ENCODE measurements around the gene CELF5.

DNA sequence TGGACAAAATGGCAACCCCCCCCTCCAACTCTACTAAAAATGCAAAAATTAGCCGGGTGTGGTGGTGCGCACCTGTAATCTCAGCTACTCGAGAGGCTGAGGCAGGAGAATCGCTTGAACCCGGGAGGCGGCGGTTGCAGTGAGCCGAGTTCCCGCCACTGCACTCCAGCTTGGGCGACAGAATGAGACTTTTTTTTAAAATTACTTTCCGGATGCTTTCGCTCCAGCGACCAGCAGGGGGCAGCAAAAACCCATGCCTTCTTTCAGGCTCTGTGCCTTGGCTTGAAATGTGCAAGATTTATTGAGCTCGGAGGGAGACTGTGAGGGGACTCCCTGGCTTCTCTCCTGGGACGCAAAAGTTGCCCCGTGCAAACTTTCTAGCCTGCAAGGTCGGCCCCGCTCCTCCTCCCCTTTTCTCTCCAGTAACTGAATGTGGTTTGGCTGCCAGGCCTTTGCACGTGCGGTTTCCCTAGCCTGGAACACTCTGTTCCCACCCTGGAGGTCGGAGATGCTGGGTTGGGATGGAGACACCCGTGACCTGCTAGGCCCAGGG lies 80.5 kb downstream of the CELF5 start:
- no peak for TF ChIP-seq POLR2A (IDR thresholded peaks at IDR 0.05; ENCODE audit: borderline replicate concordance, extremely low read depth, insufficient read depth, insufficient read length)
- TF ChIP-seq, protein P1, sequence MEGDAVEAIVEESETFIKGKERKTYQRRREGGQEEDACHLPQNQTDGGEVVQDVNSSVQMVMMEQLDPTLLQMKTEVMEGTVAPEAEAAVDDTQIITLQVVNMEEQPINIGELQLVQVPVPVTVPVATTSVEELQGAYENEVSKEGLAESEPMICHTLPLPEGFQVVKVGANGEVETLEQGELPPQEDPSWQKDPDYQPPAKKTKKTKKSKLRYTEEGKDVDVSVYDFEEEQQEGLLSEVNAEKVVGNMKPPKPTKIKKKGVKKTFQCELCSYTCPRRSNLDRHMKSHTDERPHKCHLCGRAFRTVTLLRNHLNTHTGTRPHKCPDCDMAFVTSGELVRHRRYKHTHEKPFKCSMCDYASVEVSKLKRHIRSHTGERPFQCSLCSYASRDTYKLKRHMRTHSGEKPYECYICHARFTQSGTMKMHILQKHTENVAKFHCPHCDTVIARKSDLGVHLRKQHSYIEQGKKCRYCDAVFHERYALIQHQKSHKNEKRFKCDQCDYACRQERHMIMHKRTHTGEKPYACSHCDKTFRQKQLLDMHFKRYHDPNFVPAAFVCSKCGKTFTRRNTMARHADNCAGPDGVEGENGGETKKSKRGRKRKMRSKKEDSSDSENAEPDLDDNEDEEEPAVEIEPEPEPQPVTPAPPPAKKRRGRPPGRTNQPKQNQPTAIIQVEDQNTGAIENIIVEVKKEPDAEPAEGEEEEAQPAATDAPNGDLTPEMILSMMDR (IDR thresholded peaks at IDR 0.05 in 2 of 3, conservative IDR thresholded peaks at IDR 0.05 in 1 of 3; ENCODE audit: borderline replicate concordance in 1 of 3, insufficient read depth in 1 of 3, low read depth in 2 of 3, low read length in 2 of 3) = peak; percentile 75 to 79 (median 77)

All from HCT116 (cell line).